ENCODE results near the gene RPP38.

- TF ChIP-seq, protein P1, sequence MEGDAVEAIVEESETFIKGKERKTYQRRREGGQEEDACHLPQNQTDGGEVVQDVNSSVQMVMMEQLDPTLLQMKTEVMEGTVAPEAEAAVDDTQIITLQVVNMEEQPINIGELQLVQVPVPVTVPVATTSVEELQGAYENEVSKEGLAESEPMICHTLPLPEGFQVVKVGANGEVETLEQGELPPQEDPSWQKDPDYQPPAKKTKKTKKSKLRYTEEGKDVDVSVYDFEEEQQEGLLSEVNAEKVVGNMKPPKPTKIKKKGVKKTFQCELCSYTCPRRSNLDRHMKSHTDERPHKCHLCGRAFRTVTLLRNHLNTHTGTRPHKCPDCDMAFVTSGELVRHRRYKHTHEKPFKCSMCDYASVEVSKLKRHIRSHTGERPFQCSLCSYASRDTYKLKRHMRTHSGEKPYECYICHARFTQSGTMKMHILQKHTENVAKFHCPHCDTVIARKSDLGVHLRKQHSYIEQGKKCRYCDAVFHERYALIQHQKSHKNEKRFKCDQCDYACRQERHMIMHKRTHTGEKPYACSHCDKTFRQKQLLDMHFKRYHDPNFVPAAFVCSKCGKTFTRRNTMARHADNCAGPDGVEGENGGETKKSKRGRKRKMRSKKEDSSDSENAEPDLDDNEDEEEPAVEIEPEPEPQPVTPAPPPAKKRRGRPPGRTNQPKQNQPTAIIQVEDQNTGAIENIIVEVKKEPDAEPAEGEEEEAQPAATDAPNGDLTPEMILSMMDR (conservative IDR thresholded peaks at IDR 0.05; ENCODE audit: low read length) = no peak
- no peak for TF ChIP-seq EZH2phosphoT487 (IDR thresholded peaks at IDR 0.05; ENCODE audit: borderline replicate concordance, low read depth, low read length)
Measured at GRCh38 chr10:15120523-15120922, 23.4 kb downstream of the RPP38 start.

All from OCI-LY7 (cell line).